Osteoblast (primary cell): Measurements from ENCODE around the gene TNP1. TPM values are rescaled to one million over a fixed set of nuclear protein-coding genes. Genes with fewer than 3 reads are reported as not detected.

Source experiments
- DNase-seq: peaks from one replicate; pipeline ENCODE4 v3.0.0; 2011; ENCODE audit warnings: low spot score, mixed read lengths; ENCODE audit not compliant: insufficient read length; ENCODE audit errors: missing footprints
- H2AFZ ChIP-seq: 2 replicates; pipeline ENCODE4 v1.6.0; 2011; ENCODE audit warnings: mild to moderate bottlenecking, low read length
- H3K27ac ChIP-seq: 2 replicates; pipeline ENCODE4 v1.5.1; 2011; ENCODE audit warnings: mild to moderate bottlenecking, low read depth, low read length, moderate library complexity
- H3K27me3 ChIP-seq: 2 replicates; pipeline ENCODE4 v1.6.0; 2012; ENCODE audit warnings: mild to moderate bottlenecking, control low read depth, inconsistent platforms, low read length, moderate library complexity; ENCODE audit not compliant: insufficient read depth
- H3K36me3 ChIP-seq: 2 replicates; pipeline ENCODE4 v1.5.1; 2011; ENCODE audit warnings: mild to moderate bottlenecking, low read length, control low read depth, moderate library complexity; ENCODE audit not compliant: insufficient read depth
- H3K4me1 ChIP-seq: 2 replicates; pipeline ENCODE4 v1.5.1; 2011; ENCODE audit warnings: mild to moderate bottlenecking, low read length, control low read depth, moderate library complexity; ENCODE audit not compliant: insufficient read depth
- H3K4me2 ChIP-seq: 2 replicates; pipeline ENCODE4 v1.6.0; 2011; ENCODE audit warnings: mild to moderate bottlenecking, low read length; ENCODE audit not compliant: insufficient read depth
- H3K4me3 ChIP-seq: fragments of 200-600 bp; sonication (generic); 3 replicates; pipeline ENCODE4 v1.5.1; 2012; ENCODE audit warnings: mild to moderate bottlenecking, low read length, inconsistent platforms; ENCODE audit not compliant: insufficient read depth
- H3K79me2 ChIP-seq: 2 replicates; pipeline ENCODE4 v1.6.0; 2012; ENCODE audit warnings: mild to moderate bottlenecking, low read length, control low read depth, inconsistent platforms; ENCODE audit not compliant: insufficient read depth
- H3K9me3 ChIP-seq: 2 replicates; pipeline ENCODE4 v1.5.1; 2011; ENCODE audit warnings: low read depth, low read length, control low read depth
- H4K20me1 ChIP-seq: 2 replicates; pipeline ENCODE4 v1.6.0; 2012; ENCODE audit warnings: mild to moderate bottlenecking, low read length, control low read depth; ENCODE audit not compliant: insufficient read depth
- total RNA-seq: library from RNA; depleted of rRNA; stranded (reverse); fragments of >200 nt; gene quantifications from 2 replicates; pipeline ENCODE4 v1.2.3, GENCODE V29; 2012
- TF ChIP-seq, protein P1 (sequence below): IDR thresholded peaks from 2 replicates; pipeline ENCODE4 v1.5.1; 2011; ENCODE audit warnings: mild to moderate bottlenecking, low read depth, low read length, moderate library complexity; ENCODE audit errors: extremely low read depth

The TNP1 gene, protein sequence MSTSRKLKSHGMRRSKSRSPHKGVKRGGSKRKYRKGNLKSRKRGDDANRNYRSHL
- not detected in 2 replicates for total RNA-seq

DNA sequence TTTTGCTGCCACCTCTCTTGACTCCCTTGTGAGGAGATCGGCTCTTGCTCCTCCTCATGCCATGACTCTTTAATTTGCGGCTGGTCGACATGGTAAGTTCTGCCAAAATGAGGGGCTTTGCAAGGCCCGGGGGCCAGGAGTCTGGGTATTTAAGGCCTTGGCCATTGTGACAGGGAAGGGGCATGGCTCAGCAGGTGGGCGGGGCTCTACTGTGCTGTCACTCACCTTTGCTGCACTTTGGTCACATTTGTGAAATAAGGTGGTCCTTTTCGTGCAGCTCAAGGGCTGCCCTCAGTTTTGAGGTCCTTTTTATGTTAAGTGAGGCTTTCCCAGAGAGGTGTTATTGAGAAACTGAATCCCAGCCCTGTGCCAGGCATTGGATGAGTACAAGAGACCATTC is at the start of gene TNP1:
Gene TNP1, minus strand, starts transcription at position 121 of the 400 bp plus-strand sequence. Its CDS starts 30 bp downstream, at position 91.
- Histone ChIP-seq H3K4me3 (no peak within 1 kb of the TSS), H3K36me3 (no peaks in the 10 kb centered on the region), H4K20me1 (no peaks in the 10 kb centered on the region), H3K79me2 (no peaks in the 10 kb centered on the region), H3K27ac (no peak within 1 kb of the TSS), H3K4me1 (peaks cover 8% of the 10 kb centered on the region), H3K9me3 (no peaks in the 10 kb centered on the region), H3K4me2 (no peak within 1 kb of the TSS), H3K27me3 (no peaks in the 10 kb centered on the region), H2AFZ (no peak within 1 kb of the TSS)
- DNase-seq, result no peak
- TF ChIP-seq, protein P1, sequence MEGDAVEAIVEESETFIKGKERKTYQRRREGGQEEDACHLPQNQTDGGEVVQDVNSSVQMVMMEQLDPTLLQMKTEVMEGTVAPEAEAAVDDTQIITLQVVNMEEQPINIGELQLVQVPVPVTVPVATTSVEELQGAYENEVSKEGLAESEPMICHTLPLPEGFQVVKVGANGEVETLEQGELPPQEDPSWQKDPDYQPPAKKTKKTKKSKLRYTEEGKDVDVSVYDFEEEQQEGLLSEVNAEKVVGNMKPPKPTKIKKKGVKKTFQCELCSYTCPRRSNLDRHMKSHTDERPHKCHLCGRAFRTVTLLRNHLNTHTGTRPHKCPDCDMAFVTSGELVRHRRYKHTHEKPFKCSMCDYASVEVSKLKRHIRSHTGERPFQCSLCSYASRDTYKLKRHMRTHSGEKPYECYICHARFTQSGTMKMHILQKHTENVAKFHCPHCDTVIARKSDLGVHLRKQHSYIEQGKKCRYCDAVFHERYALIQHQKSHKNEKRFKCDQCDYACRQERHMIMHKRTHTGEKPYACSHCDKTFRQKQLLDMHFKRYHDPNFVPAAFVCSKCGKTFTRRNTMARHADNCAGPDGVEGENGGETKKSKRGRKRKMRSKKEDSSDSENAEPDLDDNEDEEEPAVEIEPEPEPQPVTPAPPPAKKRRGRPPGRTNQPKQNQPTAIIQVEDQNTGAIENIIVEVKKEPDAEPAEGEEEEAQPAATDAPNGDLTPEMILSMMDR, result no peak

DNA sequence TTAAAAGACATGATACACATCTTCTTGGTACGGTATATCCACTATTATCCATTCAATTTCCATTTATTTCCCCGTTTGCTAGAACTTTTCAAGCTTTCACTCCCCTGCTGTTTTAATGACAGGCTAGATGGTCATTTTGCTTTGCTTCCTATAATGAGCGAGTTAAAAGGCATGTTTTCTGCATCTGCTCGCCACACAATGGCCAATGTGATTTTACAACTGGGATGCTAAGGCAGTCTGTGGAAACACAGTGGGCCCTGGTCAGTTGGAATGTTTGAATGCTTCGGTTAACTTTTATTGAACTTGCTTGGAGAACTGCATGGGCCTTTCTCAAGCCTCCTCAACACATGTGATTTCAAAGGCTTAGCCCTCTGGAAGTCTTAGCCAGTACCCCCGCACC is 48.4 kb upstream of the TNP1 start:
- DNase-seq, result no peak
- no peaks in the 10 kb centered on the region for H3K4me1 ChIP-seq
- no peak overlapping the region for H2AFZ ChIP-seq
- H3K4me2 ChIP-seq, result no peak overlapping the region
- no peaks in the 10 kb centered on the region for H3K9me3 ChIP-seq
- H3K4me3 ChIP-seq, result no peak overlapping the region
- no peaks in the 10 kb centered on the region for H3K27me3 ChIP-seq
- H3K79me2 ChIP-seq, result no peaks in the 10 kb centered on the region
- TF ChIP-seq, protein P1, result no peak
- H3K27ac ChIP-seq, result no peak overlapping the region
- no peaks in the 10 kb centered on the region for H4K20me1 ChIP-seq
- no peaks in the 10 kb centered on the region for H3K36me3 ChIP-seq

DNA sequence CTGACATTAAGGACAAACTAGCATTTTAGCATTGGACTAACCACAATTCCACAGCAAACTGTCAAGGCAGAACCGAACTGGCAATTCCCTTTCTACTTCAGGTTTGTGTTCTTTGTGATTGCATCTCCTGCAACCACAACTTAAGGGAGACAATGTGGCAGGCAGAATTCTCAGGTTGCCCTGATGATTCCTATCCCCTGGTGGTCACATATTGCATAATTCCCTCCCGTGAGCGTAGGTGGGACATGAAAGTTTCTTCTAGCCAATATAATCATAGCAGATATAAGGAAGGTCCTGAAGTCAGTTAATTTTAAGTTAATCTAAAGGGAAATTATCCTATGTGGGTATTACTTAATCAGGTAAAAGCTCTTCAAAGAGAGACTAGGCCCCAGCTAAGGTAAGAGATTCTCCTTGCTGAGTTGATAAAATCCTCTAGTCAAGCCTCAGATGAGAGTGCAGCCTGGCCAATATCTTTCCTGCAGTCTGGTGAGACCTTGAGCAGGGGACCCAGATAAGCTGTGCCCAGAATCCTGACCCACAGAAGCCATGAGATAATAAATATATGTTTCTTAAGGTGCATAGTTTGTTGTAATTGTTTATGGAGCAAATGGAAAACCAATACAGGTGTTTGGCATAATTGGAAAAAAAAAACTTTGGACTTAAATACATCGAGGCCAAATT is 45.9 kb upstream of the TNP1 start:
- no peak for DNase-seq
- Histone ChIP-seq H3K27ac (no peak overlapping the region), H2AFZ (no peak overlapping the region)

DNA sequence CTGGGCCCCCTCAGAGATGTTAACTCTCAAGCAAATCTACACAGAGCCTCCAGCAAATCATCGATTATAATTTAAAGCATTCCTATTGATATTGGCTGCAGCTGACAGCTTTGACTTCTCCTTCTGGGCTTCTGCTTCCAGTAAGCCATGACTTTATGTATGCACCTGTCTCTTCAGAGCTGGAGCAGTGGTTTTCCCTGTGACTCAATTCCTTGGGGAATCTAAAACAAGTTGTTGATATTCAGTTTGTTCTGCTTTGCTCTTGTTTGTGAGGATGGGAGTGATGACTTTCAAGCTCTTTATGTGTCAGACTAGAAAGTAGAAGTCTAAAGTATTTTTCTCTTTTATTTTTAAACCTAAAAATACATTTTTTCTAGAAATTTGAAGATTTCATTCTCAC is 45.1 kb upstream of the TNP1 start:
- Histone ChIP-seq H3K4me1 (no peaks in the 10 kb centered on the region), H3K4me2 (no peak overlapping the region), H3K4me3 (no peak overlapping the region), H3K9me3 (peaks cover 3% of the 10 kb centered on the region), H2AFZ (no peak overlapping the region), H3K27me3 (peaks cover 2% of the 10 kb centered on the region), H3K27ac (no peak overlapping the region), H3K79me2 (no peaks in the 10 kb centered on the region), H4K20me1 (no peaks in the 10 kb centered on the region), H3K36me3 (no peaks in the 10 kb centered on the region)
- TF ChIP-seq, protein P1, result no peak
- no peak for DNase-seq

More for the DNA sequence above, 45.9 kb upstream of the TNP1 start:
- H3K79me2 ChIP-seq, result no peaks in the 10 kb centered on the region
- no peaks in the 10 kb centered on the region for H3K4me1 ChIP-seq
- peaks cover under 1% of the 10 kb centered on the region for H3K27me3 ChIP-seq
- H4K20me1 ChIP-seq, result no peaks in the 10 kb centered on the region
- H3K4me2 ChIP-seq, result no peak overlapping the region
- no peak overlapping the region for H3K4me3 ChIP-seq
- TF ChIP-seq, protein P1, result no peak
- no peaks in the 10 kb centered on the region for H3K36me3 ChIP-seq
- peaks cover 3% of the 10 kb centered on the region for H3K9me3 ChIP-seq
